Keratinocyte (primary cell): ENCODE measurements around the gene CKLF. TPM values are rescaled to one million over a fixed set of nuclear protein-coding genes. Genes with fewer than 3 reads are reported as not detected.

Source experiments
- DNase-seq: peaks from one replicate; pipeline ENCODE4 v3.0.0-alpha.2; 2011; ENCODE audit warnings: low read depth, missing footprints, low spot score
- FAIRE-seq: peaks from 2 replicates; lab custom pipeline; 2011; peaks lifted over from hg19 to GRCh38; lab: Jason Lieb, UNC
- H2AFZ ChIP-seq: 2 replicates; pipeline ENCODE4 v1.6.0; 2012; ENCODE audit warnings: low read length, control low read depth, inconsistent platforms; ENCODE audit not compliant: control insufficient read depth
- H3K27ac ChIP-seq: 2 replicates; pipeline ENCODE4 v1.5.1; 2011; ENCODE audit warnings: low read length; ENCODE audit not compliant: control insufficient read depth, insufficient read depth
- H3K27me3 ChIP-seq: 3 replicates; pipeline ENCODE4 v1.6.0; 2011; ENCODE audit warnings: low read length; ENCODE audit not compliant: control insufficient read depth, insufficient read depth; ENCODE audit errors: extremely low read depth
- H3K36me3 ChIP-seq, 2 experiments: 2 replicates in 1 of 2; 3 replicates in 1 of 2; pipeline ENCODE4 v1.5.1; 2011; ENCODE audit warnings: low read length in 2 of 2, mild to moderate bottlenecking in 1 of 2; ENCODE audit not compliant: control insufficient read depth in 2 of 2, insufficient read depth in 2 of 2; ENCODE audit errors: extremely low read depth in 1 of 2
- H3K4me1 ChIP-seq: 3 replicates; pipeline ENCODE4 v1.5.1; 2011; ENCODE audit warnings: low read length; ENCODE audit not compliant: control insufficient read depth, insufficient read depth; ENCODE audit errors: extremely low read depth
- H3K4me2 ChIP-seq: 3 replicates; pipeline ENCODE4 v1.6.0; 2011; ENCODE audit warnings: low read depth, low read length; ENCODE audit not compliant: control insufficient read depth, insufficient read depth; ENCODE audit errors: extremely low read depth
- H3K4me3 ChIP-seq, 3 experiments: fragments of 200-600 bp in 1 of 3; sonication (generic) in 1 of 3; 2 replicates in 2 of 3; 3 replicates in 1 of 3; pipeline ENCODE4 v1.5.1; 2011 to 2016; ENCODE audit warnings: low read length in 3 of 3, mild to moderate bottlenecking in 3 of 3, control low read depth in 2 of 3, inconsistent platforms in 1 of 3, low read depth in 1 of 3, mixed read lengths in 1 of 3, mixed run types in 1 of 3, moderate library complexity in 1 of 3; ENCODE audit not compliant: control insufficient read depth in 2 of 3, insufficient read depth in 2 of 3; ENCODE audit errors: extremely low read depth in 1 of 3
- H3K79me2 ChIP-seq: 2 replicates; pipeline ENCODE4 v1.6.0; 2012; ENCODE audit warnings: low read length; ENCODE audit not compliant: control insufficient read depth, insufficient read depth
- H3K9ac ChIP-seq: 3 replicates; pipeline ENCODE4 v1.6.0; 2011; ENCODE audit warnings: low read length; ENCODE audit not compliant: control insufficient read depth, insufficient read depth; ENCODE audit errors: extremely low read depth
- H3K9me1 ChIP-seq: 3 replicates; pipeline ENCODE4 v1.6.0; 2011; ENCODE audit warnings: low read length; ENCODE audit not compliant: control insufficient read depth, insufficient read depth; ENCODE audit errors: extremely low read depth
- H3K9me3 ChIP-seq: 2 replicates; pipeline ENCODE4 v1.5.1; 2012; ENCODE audit warnings: low read depth, low read length; ENCODE audit not compliant: control insufficient read depth
- H4K20me1 ChIP-seq: 3 replicates; pipeline ENCODE4 v1.6.0; 2011; ENCODE audit warnings: low read length; ENCODE audit not compliant: control insufficient read depth, insufficient read depth; ENCODE audit errors: extremely low read depth
- CTCF ChIP-seq, 3 experiments: IDR thresholded peaks in 1 of 3; conservative IDR thresholded peaks in 1 of 3; optimal IDR thresholded peaks in 1 of 3; 2 replicates in 2 of 3; 3 replicates in 1 of 3; pipeline versions ENCODE3 to v1.5.1; 2011; ENCODE audit warnings: low read length in 3 of 3, mild to moderate bottlenecking in 3 of 3, moderate library complexity in 2 of 3, control low read depth in 1 of 3, inconsistent platforms in 1 of 3; ENCODE audit not compliant: insufficient read depth in 2 of 3; ENCODE audit errors: extremely low read depth in 1 of 3
- EZH2 ChIP-seq: IDR thresholded peaks from one replicate; pipeline ENCODE4 v1.6.1; 2012; ENCODE audit warnings: inconsistent platforms, mild to moderate bottlenecking, low read length, moderate library complexity
- dilution Hi-C: fragments of 300-500 bp; cut with MboI; formaldehyde crosslinking; loops from one replicate; pipeline ENCODE4 v1.7.0; 2020; ENCODE audit warnings: low sequenced_read_pairs; ENCODE audit not compliant: extremely low pct_ligation_motif_present
- polyA plus RNA-seq, 5 experiments: library from polyadenylated mRNA; depleted of rRNA in 3 of 5; stranded (reverse) in 3 of 5; stranded (forward) in 1 of 5; unstranded in 1 of 5; fragments of >200 nt; gene quantifications; 1 replicate in 1 of 5; 2 replicates in 3 of 5; 3 replicates in 1 of 5; pipeline versions ENCODE4 v1.2.1 to v1.2.3, GENCODE V29; 2011 to 2012; ENCODE audit warnings: missing spikeins in 2 of 5, low read depth in 1 of 5, low replicate concordance in 1 of 5

Gene CKLF
- polyA plus RNA-seq, 1 donor (not counting 4 experiments of a cell fraction or from before 2014, with no cell fraction given), result 38.0 TPM

DNA sequence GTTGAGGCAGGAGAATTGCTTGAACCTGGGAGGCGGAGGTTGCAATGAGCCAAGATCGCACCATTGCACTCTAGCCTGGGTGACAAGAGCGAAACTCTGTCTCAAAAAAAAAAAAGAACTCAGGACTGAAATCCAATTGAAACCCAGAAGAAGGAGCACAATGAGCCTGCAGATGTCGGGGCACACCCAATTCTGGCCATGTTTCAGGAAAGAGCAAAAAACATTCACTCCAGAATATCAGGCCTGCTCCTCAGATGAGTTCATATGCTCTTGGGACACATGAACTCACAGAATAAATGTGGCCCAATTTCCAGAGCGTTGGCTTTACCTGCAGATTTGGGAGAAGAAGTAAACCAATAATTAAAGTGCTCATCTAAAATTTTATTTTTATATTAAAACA is 23.9 kb downstream of the CKLF start:
- Histone ChIP-seq H3K4me1 (peaks cover 11% of the 10 kb centered on the region), H3K4me3 (no peak overlapping the region), H3K36me3 (no peaks in the 10 kb centered on the region), H3K9me3 (no peaks in the 10 kb centered on the region), H3K9ac (no peak overlapping the region), H3K27me3 (peaks cover 21% of the 10 kb centered on the region), H3K79me2 (no peaks in the 10 kb centered on the region), H3K4me2 (no peak overlapping the region), H3K9me1 (no peaks in the 10 kb centered on the region), H4K20me1 (no peaks in the 10 kb centered on the region), H3K27ac (no peak overlapping the region), H2AFZ (no peak overlapping the region)
- FAIRE-seq, result no peak
- dilution Hi-C loops, result no loop called here
- no peak for TF ChIP-seq EZH2
- TF ChIP-seq CTCF (optimal IDR thresholded peaks at IDR 0.05 in 1 of 3, IDR thresholded peaks at IDR 0.05 in 1 of 3, conservative IDR thresholded peaks at IDR 0.05 in 1 of 3; ENCODE audit: extremely low read depth in 1 of 3, insufficient read depth in 2 of 3, low read length in 3 of 3), result no peak
- no peak for DNase-seq

DNA sequence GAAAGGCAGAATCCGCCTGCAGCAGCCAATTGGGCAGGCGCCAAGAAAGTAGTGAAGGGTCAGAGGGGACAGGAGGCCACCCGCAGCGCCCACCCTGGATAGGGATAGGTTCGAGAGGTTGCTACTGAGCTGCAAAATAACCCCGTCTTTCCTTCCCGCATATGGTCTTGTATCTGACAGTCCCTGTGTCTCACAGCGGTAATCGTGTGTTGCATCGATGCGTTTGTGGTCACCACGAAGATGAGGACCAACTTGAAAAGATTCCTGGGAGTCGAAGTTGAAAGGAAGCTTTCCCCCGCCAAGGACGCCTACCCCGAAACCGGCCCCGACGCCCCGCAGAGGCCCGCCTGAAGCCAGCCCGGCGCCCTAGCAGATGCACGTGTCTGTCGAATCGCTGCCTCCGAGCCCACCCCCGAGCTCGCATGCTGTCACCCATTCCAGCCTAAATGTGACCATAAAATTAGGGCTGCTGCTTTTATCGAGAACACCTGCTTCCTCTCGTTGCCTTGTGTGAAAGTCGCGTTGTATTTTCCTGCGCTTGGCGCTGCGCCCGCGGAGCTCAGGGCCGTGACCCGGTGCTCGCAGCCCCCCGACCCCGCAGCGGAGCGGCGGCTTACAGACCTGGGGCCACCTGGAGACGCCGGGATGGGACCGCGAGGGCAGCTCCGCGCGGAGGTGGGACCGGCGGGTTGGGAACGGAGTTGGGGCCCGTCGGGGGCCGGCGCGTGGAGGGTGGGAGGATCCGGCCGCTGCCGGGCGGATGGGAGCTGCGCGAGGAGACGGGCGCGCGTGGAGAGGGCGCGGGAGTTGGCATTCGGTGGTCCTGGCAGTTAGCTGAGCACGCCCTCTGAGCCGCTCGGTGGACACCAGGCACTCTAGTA is 26.5 kb downstream of the CKLF start, which contains the start of gene CMTM2:
Gene CMTM2, plus strand, starts transcription at position 813 of the 881 bp plus-strand sequence. CDS start 145 bp downstream, outside the sequence.
- H4K20me1 ChIP-seq, result no peaks in the 10 kb centered on the region
- H3K4me3 ChIP-seq, result no peak within 1 kb of the TSS
- dilution Hi-C loops, result no loop called here
- peaks cover 14% of the 10 kb centered on the region for H3K4me1 ChIP-seq
- no peak within 1 kb of the TSS for H3K4me2 ChIP-seq
- DNase-seq (no peak), FAIRE-seq (no peak)
- H3K27me3 ChIP-seq, result peaks cover 21% of the 10 kb centered on the region
- no peak within 1 kb of the TSS for H3K9ac ChIP-seq
- no peaks in the 10 kb centered on the region for H3K79me2 ChIP-seq
- no peak within 1 kb of the TSS for H2AFZ ChIP-seq
- no peaks in the 10 kb centered on the region for H3K9me3 ChIP-seq
- TF ChIP-seq CTCF (optimal IDR thresholded peaks at IDR 0.05 in 1 of 3, IDR thresholded peaks at IDR 0.05 in 1 of 3, conservative IDR thresholded peaks at IDR 0.05 in 1 of 3; ENCODE audit: extremely low read depth in 1 of 3, insufficient read depth in 2 of 3, low read length in 3 of 3), result no peak
- TF ChIP-seq EZH2, result peak; percentile 52
- no peaks in the 10 kb centered on the region for H3K36me3 ChIP-seq
- H3K9me1 ChIP-seq, result no peaks in the 10 kb centered on the region
- H3K27ac ChIP-seq, result no peak within 1 kb of the TSS
